SK-N-SH treated with all-trans-retinoic acid at 6 μM for 48 hours (cell line): ENCODE data around the gene ORM2.

Source experiments
- ARNTL ChIP-seq: fragments of 450-650 bp; formaldehyde crosslinking; IDR thresholded peaks from 2 replicates; pipeline ENCODE4 v1.5.0; 2020; ENCODE audit warnings: low read depth, mild to moderate bottlenecking, moderate library complexity, borderline replicate concordance
- ZNF70 ChIP-seq: fragments of 450-650 bp; formaldehyde crosslinking; IDR thresholded peaks from 2 replicates; pipeline ENCODE4 v1.5.0; 2020; ENCODE audit warnings: mild to moderate bottlenecking, moderate library complexity

GRCh38 chr9:114315723-114316363, 13.8 kb upstream of the ORM2 start:
- TF ChIP-seq ARNTL (CRISPR knock-in tag) (no peak), ZNF70 (no peak)
